ENCODE measurements around the gene MEI4.
"Not testable (repeated sequence)": the region's sequence is repeated elsewhere in the genome, so short reads cannot be mapped to it uniquely, and the experiment has no call there.

MEI4 gene

GRCh38 chr6:77822265-77822664 lies 169.4 kb downstream of the MEI4 start:
- no peak for DNase-seq

DNA sequence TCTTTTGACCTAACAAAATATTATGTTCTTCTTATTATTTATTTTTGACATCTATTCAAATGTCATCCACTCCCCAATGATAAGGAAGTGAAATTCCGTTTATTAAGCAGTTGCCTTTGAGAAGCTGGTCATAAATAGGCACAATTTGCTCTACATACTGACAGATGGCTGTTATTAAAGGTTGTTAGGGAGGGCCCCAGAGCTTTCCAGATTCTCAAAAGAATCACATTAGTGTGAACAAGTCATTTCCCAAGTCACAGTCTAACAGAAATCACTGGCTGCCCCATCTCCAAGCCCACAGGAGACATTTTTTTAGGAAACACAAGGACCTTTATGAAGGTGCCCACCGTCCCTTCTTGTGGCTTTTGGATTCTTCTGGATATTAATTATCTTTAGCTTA lies 172.4 kb downstream of the MEI4 start:
- no peak for DNase-seq

DNA sequence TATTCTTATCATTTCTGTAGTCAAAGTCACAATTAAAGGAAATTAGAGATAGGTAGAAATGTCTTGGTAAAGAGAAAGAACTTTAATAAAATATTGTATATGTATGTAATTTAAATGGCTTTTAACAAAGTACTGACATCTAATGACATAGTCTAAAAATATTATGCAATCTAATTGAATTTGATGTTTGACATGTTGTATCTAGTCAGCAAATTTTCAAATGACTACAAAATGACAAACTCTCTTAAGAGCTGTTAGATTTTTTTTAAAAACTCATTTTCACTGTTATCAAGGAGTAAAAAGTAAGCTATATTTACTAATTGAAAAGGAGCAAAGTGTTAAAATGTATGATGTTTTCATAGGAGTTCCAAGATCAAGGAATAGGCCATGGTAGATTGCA lies 176.9 kb downstream of the MEI4 start:
- DNase-seq: no peak

GRCh38 chr6:77833749-77834148 lies 180.9 kb downstream of the MEI4 start:
- DNase-seq: not testable (repeated sequence)

DNA sequence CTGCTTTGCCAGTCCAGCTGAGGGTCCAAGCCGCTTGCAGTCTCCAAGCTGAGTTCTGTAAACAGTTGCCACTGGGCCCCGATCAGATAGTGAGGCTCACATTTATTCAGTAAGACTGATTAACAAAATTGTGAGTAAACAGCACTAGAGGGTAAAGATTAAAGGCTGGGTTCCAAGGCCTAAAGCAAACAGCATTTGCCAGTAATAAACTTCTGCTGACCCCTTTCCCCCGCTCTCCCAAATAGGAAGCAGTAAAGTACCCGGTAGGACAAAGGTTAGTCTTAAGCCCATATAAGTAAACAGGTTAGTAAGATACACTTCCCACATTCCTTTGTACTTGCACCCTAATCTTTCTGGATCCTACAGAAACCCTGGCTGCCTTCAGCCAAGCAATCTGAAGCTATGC lies 181.8 kb downstream of the MEI4 start:
- DNase-seq: no peak

- DNase-seq: no peak
These were observed 184.4 kb downstream of the MEI4 start for GRCh38 chr6:77837034-77837784.

DNA sequence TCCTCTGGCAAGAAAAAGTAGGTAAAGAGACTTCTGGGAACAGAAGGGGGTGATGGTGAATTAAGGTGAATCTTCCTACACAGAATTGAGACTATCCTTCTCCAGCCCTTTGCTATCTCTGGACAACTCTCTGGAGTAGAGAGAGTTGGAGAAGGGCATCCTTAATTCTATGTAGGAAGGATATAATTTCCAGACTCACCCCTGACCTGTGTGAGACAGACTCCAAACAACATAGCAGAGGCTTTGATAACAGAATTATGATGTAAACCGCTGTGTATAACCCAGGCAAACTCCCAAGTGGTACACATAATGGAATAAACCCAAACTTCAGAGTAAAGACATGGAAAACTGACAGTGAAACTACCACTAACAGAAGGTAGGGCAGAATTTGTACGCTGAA lies 186.5 kb downstream of the MEI4 start:
- DNase-seq: no peak

DNA sequence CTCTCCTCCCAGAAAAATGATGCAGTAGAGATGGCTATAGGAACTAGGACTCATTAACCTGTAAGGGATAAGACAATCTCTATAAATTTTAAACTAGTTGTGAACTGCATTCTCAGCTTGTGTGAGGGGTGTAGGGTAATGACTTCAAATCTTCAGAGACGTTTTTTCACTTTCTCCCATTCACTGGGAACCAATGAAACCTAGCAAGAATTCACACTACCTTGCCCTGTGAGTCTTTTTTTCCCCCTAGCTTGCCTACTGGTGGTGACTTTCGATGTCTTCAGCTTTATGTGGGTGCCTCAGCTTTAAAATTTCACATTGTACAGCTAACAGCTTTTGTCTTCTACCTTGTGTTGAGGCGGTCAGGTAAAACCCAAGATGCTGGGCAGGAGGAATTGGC lies 192.0 kb downstream of the MEI4 start:
- no peak for DNase-seq

- DNase-seq: no peak
These were observed 200.6 kb downstream of the MEI4 start for GRCh38 chr6:77853401-77853800.

DNA sequence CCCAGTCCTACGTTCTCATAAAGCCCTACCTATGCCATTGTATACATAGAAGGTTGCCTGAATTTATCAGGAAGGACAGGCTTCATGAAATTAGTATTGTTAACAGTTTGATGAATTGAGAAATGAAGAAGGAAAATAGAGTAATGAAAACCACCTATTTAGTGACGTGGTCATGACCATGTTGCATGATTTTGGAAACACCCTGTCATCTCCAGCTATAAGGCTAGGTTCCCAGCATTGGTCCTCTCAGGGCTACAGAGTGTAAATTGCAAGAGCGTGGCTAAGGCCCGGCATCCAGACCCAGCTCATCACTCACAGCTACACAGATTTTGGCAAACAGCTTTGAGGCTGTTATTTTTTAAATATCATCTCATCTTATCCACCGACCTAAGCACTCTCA lies 203.6 kb downstream of the MEI4 start:
- no peak for DNase-seq

DNA sequence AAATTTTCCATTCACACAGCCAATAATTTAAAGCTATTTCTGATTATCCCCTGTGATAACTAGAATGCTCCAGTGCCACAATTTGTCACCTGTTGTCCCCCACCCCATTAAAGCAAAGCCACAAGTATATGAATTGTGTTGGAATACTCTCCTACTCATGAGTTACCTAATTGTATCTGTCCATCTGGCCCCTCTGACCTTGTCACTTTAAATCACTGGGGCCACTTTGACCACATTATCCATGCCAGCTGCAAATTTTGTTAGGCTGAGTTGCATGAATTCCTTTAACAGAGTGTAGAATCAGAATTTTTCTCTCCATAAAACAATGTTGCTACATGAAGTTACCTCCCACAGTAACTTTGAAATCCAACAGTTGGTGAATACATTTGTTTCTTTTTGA lies 204.6 kb downstream of the MEI4 start:
- no peak for DNase-seq

DNA sequence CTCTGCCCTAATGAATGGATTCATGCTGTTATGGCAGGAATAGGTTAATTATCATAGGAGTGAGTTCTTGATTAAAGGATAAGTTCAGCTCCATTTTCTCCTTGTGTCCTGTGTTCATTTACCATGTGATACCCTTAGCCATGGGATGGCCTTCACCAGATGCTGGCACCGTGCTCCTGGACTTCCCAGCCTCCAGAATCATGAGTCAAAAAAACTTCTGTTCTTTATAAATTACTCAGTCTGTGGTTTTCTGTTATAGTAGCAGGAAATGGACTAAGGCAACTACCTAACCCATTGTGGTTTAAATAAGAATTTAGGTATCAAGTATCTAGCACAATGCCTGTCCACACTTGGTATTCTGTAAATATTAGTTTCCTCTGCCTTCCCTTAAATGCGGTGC lies 223.5 kb downstream of the MEI4 start:
- DNase-seq: no peak

- no peak for DNase-seq
These were observed 226.7 kb downstream of the MEI4 start for GRCh38 chr6:77879527-77879926.

GRCh38 chr6:77880501-77880900 lies 227.7 kb downstream of the MEI4 start:
- DNase-seq: no peak

GRCh38 chr6:77883851-77884250 lies 231.0 kb downstream of the MEI4 start:
- DNase-seq: no peak

- DNase-seq: no peak
These were observed 240.6 kb downstream of the MEI4 start for GRCh38 chr6:77893391-77893790.

- no peak for DNase-seq
These were observed 253.2 kb downstream of the MEI4 start for GRCh38 chr6:77906070-77906469.

GRCh38 chr6:77910826-77911225 lies 258.0 kb downstream of the MEI4 start:
- DNase-seq: no peak

GRCh38 chr6:77926198-77926751 lies 273.4 kb downstream of the MEI4 start:
- DNase-seq: no peak

- DNase-seq: no peak
These were observed 277.5 kb downstream of the MEI4 start for GRCh38 chr6:77930382-77930781.

- DNase-seq: no peak
These were observed 278.1 kb downstream of the MEI4 start for GRCh38 chr6:77930952-77931351.

DNA sequence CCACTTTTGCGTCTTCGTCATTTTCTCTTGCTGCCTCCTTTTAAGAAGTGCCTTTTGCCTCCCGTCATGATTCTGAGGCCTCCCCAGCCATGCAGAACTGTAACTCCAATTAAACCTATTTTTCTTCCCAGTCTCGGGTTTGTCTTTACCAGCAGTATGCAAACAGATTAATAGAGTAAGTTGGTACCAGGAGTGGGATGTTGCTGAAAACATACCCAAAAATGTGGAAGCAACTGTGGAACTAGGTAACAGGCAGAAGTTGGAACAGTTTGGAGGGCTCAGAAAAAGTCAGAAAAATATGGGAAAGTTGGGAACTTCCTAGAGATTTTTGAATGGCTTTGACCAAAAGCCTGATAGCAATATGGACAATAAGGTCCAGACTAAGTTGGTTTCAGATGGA lies 309.2 kb downstream of the MEI4 start:
- DNase-seq: no peak

GRCh38 chr6:77965449-77965848 lies 312.6 kb downstream of the MEI4 start:
- no peak for DNase-seq

- DNase-seq: no peak
These were observed 319.5 kb downstream of the MEI4 start for GRCh38 chr6:77972334-77972733.

All from activated effector memory CD4-positive, alpha-beta T cell treated with anti-CD3 and anti-CD28 coated beads, Interleukin-2, amount 50 U/mL, for 16 hours (primary cell).